Islet of Langerhans (tissue), 1 donor: ENCODE results near the gene KLHL21.
"Not testable (repeated sequence)": the region's sequence is repeated elsewhere in the genome, so short reads cannot be mapped to it uniquely, and the experiment has no call there.

ENCODE experiments used
- FAIRE-seq: peaks from one replicate; lab custom pipeline; 2011; peaks lifted over from hg19 to GRCh38; lab: Jason Lieb, UNC

KLHL21 gene, protein sequence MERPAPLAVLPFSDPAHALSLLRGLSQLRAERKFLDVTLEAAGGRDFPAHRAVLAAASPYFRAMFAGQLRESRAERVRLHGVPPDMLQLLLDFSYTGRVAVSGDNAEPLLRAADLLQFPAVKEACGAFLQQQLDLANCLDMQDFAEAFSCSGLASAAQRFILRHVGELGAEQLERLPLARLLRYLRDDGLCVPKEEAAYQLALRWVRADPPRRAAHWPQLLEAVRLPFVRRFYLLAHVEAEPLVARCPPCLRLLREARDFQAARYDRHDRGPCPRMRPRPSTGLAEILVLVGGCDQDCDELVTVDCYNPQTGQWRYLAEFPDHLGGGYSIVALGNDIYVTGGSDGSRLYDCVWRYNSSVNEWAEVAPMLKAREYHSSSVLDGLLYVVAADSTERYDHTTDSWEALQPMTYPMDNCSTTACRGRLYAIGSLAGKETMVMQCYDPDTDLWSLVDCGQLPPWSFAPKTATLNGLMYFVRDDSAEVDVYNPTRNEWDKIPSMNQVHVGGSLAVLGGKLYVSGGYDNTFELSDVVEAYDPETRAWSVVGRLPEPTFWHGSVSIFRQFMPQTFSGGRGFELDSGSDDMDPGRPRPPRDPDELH

DNA sequence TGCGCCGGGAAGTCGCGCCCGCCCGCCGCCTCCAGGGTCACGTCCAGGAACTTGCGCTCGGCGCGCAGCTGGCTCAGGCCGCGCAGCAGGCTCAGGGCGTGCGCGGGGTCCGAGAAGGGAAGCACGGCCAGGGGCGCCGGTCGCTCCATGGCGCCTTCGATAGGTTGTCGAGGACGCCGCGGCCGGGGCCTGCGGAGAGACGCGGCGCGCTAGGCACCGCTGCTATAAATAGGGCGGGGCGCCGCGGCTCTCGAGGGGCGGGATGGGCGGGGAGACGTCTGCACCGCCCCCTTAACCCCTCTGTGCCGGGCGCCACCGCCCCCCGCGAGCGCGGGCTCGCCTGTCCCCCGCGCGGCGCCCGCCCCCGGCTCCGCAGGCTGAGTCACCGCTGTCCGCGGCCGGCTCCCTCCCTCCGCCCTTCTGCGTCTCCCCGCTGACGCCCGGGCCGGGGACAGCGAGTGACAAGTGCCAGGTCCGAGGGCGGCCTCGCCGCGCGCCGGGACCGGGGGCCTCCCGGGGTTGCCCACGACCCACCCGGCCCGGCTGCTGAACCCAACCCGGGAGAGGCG lies at the start of gene KLHL21:
Gene KLHL21, minus strand, starts transcription at position 201 of the 569 bp plus-strand sequence. Its CDS starts 52 bp downstream, at position 149.
- no peak for FAIRE-seq

DNA sequence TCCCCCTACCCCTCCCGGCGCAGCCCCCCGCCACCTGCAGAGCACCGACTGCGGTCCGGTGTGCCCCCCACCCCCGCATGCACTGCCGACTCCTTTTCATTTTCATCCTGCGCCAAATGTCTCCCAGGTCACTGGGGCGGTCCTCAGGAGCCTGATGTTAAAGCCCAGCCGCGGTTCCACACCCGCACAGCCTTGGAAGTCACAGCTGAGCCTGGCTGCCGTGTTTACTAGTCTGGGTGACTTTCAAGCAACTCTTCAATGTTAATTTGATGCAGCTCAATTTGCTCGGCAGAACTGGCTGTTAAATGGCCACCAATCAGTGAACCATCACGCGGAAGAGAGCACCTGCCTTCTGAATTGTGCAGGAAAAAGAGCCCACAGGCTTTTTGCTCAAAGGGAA lies 49.2 kb upstream of the KLHL21 start:
- FAIRE-seq = no peak

DNA sequence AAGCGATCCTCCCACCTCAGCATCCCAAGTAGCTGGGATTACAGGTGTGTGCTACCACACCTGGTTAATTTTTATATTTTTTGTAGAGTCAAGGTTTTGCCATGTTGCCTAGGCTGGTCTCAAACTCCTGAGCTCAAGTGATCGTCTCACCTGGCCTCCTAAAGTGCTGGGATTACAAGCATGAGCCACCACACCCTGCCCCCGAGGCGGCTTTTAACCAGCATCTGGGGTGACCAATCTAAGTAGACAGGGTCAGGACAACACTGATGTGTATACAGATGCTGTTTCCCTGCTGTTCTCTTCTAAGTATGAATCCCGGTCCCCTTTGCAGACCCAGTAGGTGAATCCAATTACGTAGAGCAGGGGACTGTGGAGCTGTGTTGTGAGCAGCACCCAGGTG lies 45.9 kb upstream of the KLHL21 start:
- FAIRE-seq = no peak

DNA sequence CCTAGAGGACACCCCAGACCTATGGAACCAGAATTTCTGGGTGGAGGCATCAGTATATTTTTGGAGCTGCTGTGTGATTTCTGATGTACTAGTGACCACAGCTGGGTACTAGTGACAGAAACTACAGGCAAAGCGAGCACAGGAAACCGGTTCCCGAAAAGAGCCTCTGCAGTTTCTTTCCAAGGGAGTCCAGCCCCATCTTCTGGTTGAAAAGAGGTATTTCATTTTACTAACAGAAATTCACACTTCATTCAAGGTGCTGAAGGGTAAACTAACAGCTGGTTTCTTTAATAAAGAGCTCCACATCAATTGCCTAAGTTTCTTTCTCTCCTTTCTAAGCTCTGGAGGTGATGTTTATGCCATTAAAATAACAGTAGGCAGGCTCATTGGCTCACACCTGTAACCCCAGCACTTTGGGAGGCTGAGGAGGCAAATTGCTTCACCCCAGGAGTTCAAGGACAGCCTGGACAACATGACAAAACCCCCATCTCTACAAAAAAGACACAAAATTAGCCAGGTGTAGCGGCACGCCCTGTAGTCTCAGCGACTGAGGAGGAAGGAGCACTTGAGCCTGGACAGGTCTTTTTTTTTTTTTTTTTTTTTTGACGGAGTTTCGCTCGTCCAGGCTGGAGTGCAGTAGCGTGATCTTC lies 44.0 kb upstream of the KLHL21 start:
- FAIRE-seq = peak; percentile 89

DNA sequence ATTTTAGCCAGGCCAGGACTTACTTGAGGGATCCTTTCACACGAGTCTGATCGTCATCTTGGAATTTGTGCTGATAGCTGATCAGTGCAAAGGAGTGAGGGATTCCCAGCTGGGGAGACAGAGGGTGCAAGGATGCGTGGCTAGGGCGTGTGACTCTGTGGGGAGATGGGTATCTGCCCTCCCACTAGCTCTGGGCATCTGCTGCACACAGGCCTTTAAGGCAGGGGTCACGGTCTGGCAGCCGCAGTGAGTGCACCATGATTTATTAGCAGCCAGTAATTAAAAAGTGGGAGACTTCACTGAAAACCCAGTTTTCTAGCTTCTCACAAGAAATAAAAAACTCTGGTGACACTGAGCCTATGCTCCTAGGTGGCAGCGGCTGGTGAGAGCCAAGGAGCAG lies 42.3 kb upstream of the KLHL21 start:
- FAIRE-seq = no peak

DNA sequence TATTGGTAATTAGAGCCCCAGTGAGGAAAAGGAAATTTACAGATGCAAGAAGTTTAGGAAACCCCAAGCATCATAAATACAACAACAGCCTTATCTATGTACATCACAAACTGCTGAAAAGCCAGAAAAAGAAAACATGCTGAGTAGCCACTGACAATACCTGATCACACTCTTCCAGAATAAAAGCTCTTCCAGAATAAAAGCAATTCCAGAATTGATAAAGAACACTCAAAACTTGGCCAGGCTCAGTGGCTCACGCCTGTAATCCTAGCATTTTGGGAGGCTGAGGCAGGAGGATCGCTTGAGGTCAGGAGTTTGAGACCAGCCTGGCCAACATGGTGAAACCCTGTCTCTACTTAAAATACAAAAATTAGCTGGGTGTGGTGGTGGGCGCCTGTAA lies 38.2 kb upstream of the KLHL21 start:
- FAIRE-seq = not testable (repeated sequence)

DNA sequence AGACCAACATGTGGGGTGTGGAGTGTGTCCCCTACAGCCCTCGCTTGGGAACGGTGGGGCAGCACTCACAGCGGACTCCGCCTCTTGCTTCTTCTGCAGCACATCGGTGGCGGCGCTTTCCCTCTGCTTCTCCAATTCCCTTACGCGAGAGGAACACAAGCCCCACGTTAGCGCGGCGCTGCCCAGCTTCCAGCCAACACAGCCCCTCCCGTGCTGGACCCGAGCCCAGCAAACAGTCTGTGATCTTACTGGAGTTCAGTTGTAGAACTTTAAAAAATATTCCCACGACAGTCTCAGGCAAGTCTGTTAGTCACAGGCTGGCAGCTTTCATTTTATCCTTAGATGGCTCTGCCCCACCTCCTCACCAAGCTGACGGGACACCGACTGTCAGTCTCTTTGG lies 35.6 kb upstream of the KLHL21 start:
- FAIRE-seq = no peak

DNA sequence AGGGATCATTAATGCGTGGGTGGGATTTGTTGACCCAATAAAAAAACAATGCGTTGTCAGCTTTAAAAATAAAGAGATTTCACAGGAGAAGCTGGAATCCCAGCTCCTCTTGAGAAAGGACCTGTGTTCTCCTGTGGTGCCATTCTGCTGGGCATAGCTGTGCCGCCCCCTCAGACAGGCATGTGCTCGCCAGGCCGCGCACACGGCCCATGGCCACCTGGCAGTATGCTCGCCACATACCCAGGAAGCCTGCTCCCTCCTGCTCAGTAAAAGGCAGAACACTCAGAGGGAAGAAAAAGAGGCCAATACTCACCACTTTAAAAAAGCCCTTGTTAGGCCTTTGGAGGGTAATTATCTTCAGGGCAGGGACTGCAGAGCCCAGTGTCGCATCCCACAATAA lies 35.1 kb upstream of the KLHL21 start:
- FAIRE-seq = no peak

DNA sequence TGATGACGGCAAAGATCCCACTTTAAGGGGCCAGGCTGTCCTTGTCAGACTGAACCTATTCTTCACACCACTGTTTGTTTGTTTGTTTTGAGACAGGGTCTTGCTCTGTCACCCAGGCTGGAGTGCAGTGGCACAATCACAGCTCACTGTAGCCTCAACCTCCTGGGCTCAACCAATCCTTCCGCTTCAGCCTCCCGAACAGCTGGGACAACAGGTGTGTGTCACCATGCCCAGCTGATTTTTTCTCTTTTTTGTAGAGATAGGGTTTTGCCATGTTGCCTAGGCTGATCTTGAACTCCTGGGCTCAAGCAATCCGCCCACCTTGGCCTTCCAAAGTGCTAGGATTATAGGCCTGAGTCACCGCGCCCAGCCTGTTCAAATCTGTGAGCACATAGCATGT lies 34.1 kb upstream of the KLHL21 start:
- not testable (repeated sequence) for FAIRE-seq

DNA sequence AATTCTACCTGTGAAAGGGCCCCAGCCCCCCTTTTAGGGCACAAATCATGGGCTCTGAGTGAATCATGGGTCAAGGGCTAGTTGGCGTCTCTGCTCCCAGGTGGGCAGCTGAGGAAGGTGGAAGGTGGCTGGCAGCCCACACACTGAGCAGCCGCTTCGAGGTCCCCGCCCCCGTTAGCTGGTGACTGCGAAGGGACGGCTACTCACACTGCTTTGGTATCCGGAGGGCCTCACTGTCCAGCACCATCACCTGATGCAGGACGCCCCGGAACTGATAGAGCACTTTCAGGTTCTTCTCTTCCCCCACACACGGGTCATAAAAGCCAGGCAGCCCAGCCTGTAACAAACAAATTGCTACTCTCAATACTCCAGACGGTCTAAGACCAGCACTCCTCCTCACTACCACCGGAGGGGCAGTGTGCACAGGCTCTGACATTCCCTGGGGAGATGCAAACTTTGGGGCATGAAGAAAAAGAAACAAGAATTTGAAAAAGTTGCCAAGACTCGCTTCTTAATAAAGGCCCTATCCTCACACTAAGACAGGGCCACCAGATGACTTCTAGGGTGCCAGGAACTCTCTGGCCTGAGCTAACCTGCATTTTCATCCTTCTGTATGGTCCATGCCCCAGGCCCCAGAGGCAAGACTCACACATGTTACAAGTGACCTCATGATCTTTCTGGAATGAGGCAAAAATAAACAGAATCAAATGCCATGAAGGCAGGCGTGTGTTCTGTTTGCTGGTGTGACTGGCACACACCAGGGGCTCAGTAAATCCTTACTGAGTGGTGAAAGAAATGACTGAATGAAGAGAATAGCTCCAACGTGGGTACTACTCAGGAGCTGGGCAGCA lies 33.5 kb upstream of the KLHL21 start:
- FAIRE-seq = no peak

DNA sequence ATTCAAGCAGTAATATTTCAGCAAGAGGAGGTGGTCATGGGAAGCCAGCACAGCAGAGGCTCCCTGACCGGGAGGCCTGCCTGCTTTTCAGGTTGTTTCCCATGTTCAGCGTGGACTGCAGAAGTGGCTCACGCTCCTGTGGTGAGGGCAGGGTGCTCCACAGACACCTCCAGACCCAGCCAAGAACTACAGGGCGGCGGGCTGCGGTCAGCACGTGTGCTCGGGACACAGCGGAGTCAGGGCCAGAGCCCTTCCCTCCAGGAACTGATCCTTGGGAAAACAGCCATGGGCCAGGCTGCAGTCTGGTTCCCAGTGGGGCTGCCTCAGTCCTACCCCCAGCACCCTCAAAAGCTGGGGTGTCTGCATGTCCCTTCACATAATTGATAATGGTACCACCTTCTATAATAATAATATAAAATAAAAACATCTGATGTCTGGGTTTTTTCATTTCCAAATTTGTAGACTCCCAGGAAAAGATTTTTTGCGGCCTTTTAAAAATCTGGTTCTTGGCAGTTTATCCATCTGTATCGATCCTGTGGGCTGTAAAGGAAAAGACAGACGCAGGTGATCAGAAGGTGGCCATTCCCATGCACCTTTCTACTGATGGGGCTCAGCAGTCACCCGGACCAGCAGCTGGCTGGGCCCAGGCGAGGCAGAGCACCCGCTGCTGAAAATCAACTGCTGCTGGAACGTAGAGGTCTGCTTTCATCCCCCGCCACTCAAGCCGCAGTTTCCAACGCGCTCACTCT lies 32.7 kb upstream of the KLHL21 start:
- no peak for FAIRE-seq

DNA sequence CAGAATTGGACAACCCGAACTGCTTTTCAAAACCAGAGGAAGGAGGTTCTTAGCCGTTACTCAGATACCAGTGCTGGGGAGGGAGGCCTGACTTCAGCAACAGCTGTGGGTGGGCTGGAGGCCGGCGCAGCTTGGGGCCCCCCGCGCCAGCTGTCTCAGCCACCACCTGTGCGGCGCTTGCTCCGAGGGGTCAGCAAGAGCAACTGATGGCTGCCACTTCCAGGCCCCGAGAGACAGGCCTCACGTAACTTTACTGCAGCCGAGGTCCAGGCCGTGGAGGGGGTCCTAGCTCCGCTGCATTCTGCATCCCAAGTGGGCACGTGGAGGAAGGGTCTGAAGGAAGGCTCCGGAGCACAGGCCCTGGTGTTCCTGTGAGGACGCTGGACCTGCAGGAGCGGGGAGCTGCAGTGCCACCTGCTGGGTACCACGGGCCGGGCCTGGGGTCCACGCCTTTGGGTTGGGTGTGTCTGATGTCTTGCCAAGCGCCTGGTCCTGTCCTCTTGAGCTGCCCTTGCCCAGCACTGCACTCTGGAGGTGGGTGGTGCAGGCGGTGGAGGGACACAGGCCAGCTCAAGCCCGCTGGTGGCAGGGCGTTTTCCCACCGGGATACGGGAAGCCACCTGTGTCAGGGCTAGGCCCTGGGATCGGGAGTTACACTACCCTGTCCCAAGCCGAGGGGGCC lies 31.8 kb upstream of the KLHL21 start:
- no peak for FAIRE-seq

DNA sequence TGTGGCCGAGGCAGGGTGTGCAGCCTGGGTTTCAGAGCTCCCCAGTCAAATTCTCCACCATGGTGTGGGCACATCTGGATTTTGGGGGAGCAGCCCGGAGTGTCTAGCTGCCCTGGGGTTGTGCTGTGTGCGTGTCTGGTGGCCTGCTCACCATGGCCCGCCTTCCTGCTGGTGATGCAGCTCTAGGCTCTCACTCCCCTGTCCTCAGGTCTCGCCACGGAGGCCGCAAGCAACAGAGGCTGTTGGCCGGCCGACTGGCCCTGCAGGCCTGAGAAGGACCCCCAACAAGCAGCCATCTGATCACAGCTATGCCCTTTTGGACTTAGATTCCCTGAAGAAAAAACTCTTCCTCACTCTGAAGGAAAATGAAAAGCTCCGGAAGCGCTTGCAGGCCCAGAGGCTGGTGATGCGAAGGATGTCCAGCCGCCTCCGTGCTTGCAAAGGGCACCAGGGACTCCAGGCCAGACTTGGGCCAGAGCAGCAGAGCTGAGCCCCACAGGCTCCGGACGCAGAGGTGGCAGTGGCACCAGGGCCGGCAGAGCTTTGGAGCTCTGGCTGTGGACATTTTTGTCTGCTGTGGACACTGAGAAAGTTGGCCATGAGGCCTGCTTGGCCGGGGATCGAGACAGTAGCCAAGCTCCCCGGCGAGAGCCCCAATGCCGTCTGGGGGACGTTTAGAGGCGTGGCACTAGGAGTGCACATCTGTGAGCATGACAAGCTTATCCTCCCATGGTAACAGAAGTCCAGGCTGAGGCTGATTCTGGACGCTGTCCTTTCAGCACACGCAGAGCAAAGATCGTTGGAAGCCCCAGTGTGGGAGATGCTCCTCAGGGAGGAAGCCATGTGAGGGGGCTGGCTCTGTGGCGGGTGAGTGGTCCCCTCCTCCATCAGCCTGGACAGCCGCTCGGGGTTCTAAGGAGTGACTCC lies 30.2 kb upstream of the KLHL21 start:
- FAIRE-seq = no peak

DNA sequence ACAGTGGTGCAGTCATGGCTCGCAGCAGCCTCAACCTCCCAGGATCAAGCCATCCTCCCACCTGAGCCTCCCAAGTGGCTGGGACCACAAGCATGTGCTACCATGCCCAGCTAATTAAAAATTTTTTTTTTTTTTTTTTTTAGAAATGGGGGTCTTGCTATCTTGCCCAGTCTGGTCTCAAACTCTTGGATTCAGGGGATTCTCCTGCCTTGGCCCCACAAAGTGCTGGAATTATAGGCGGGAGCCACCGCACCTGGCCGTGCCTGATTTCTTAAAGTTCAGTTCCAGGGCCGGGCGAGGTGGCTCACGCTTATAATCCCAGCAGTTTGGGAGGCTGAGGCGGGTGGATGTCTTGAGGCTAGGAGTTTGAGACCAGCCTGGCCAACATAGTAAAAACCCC lies 28.4 kb upstream of the KLHL21 start:
- FAIRE-seq = no peak

DNA sequence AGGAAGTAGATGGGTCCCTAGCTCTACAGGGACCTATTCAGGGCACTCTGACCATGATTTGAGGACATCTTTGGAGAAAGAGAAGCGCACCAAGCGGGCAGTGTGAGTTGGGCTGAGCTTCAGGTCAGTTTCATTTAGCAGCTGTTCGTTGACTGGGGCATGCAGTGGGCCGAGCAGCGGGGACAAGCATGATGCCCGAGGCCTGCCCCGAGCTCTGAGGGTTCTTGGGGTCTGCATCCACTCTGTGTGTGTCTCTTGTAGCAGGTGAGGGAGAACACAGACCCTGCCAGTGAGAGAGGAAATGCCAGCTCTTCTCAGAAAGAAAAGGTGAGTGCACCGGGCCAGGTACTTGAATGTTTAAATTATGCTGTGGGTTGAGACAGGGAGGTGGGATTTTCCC lies 27.4 kb upstream of the KLHL21 start:
- FAIRE-seq = no peak

DNA sequence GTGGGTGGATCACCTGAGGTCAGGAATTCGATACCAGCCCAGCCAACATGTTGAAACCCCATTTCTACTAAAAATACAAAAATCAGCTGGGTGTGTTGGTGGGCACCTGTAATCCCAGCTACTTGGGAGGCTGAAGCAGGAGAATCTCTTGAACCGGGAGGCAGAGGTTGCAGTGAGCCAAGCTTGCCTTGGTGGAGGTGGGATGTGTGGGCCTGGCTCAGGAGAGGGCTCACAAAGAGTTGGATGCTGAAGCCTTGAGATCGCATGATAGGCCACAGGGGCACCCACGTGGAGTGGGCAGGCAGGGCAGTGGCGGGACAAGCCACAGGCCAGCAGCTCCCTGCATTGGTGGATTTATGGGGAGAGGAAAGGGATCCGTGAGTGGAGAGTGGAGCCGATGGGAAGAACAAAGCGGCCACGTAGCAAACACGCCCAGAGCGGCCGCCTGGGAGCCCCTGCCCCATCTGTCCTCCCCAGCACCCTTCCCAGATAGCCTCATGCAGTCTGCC lies 26.4 kb upstream of the KLHL21 start:
- no peak for FAIRE-seq

DNA sequence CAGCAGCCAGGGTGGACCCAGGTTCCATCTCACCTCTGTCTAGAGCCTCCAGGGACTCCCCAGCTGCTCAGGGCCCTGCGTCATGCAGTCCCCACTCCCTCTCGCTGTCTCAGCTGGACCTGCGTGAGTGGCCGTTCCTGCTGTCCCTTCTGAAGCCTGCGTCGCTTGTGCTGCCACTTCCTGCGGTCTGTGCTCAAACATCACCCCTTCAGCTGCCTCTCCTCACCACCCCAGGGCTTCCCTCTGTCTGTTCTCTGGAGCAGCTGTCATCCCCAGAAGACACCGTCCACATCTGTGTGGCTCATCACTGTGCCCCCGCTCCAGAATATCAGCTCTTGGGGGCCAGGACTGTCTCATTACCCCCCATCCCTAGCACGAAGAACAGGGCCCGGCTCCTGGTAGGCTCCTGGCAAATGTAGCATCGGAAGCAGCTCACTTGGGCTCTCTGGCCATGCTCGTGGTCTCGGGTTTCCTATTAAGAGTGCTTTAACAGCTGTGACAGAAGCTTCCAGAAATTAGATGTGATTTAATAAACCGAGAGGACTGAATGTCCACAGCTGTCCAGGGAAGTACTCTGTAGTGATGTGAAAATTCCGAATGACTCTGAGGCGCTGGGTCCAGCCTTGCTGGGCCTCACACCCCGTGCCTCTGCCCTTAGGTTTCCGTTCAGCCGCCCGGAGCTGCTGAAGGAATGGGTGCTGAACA lies 25.3 kb upstream of the KLHL21 start:
- no peak for FAIRE-seq

DNA sequence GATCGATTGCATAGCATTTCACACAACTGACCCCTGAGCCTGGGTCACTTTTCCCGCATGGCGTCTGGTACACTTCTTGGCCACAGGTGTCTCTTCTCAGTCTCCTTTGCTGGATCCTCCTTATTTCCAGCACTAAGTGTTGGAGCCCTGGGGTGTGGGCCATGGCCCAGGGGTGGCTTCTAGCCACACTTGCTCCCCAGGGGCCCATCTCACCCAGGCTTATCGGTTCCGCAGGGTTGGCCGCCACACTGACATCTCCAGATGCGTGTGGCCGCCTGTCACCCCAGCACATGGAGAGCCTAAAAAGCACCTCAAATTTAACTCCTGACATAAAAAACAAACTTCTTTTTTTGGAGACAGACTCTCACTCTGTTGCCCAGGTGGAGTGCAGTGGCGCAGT lies 24.4 kb upstream of the KLHL21 start:
- no peak for FAIRE-seq

DNA sequence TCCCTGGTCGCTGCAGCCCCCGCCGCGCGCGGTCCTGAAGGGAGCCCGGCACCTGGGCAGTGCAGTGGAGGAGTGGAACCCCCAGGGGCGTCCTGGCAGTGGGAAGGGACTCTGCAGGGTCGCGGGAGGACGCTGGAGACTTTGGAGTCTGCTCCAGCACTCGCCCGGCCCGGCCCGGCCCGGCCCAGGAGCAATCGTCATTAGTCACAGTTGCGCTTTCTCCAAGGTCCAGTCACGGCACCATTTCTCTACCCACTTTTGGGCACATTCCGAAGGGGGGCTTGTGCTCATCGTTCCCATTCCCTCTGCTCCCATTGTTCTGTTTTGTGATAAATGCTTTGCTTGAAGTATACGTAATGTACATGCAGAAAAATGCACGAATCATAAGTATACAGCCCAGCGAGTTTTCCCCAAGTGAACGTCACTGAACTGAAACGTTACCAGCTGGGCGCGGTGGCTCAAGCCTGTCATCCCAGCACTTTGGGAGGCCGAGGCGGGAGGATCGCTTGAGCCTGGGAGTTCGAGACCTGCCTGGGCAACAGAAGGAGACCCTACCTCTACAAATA lies 23.0 kb upstream of the KLHL21 start:
- FAIRE-seq = no peak
